HL-60 (cell line): Measurements from ENCODE around the gene CLDN16.

Experiments used
- DNase-seq, 2 experiments: peaks; one replicate each; pipeline ENCODE4 v3.0.0-alpha.2; 2010 to 2020; ENCODE audit warnings: low read depth in 1 of 2, low spot score in 1 of 2
- H3K27ac ChIP-seq: fragments of 250-450 bp; sonication (Bioruptor Pico); replicated peaks from 2 replicates; pipeline ENCODE4 v1.5.1; 2020; ENCODE audit warnings: mild to moderate bottlenecking, moderate library complexity
- H3K27me3 ChIP-seq: fragments of 250-450 bp; sonication (Bioruptor Pico); 2 replicates; pipeline ENCODE4 v1.5.1; 2021; ENCODE audit warnings: mild to moderate bottlenecking, moderate library complexity; ENCODE audit not compliant: insufficient read depth, poor library complexity, severe bottlenecking
- H3K4me3 ChIP-seq: replicated peaks from 2 replicates; pipeline ENCODE4 v1.5.1; 2011; ENCODE audit warnings: mild to moderate bottlenecking, control low read depth, low read length; ENCODE audit not compliant: insufficient read depth
- GABPA ChIP-seq: IDR thresholded peaks from 2 replicates; pipeline ENCODE4 v1.6.1; 2012; ENCODE audit warnings: low read depth
- POLR2AphosphoS5 ChIP-seq: IDR thresholded peaks from 2 replicates; pipeline ENCODE4 v1.6.1; 2012; ENCODE audit warnings: low read depth
- REST ChIP-seq: IDR thresholded peaks from 2 replicates; pipeline ENCODE4 v1.6.1; 2012; ENCODE audit warnings: low read depth; ENCODE audit not compliant: insufficient replicate concordance
- SPI1 ChIP-seq: IDR thresholded peaks from 2 replicates; pipeline ENCODE4 v1.6.1; 2012; ENCODE audit warnings: low read depth, mild to moderate bottlenecking, borderline replicate concordance
- TF ChIP-seq, protein P1 (sequence below): IDR thresholded peaks from one replicate; pipeline ENCODE4 v1.5.1; 2011; ENCODE audit warnings: low read length, control low read depth, inconsistent platforms; ENCODE audit not compliant: insufficient read depth

The CLDN16 gene

GRCh38 chr3:190378240-190378891 is 9.6 kb upstream of the CLDN16 start:
- Histone ChIP-seq H3K27me3 (no peaks in the 10 kb centered on the region), H3K4me3 (no peak overlapping the region), H3K27ac (no peak overlapping the region)
- TF ChIP-seq POLR2AphosphoS5: no peak
- TF ChIP-seq REST: no peak
- TF ChIP-seq, protein P1, sequence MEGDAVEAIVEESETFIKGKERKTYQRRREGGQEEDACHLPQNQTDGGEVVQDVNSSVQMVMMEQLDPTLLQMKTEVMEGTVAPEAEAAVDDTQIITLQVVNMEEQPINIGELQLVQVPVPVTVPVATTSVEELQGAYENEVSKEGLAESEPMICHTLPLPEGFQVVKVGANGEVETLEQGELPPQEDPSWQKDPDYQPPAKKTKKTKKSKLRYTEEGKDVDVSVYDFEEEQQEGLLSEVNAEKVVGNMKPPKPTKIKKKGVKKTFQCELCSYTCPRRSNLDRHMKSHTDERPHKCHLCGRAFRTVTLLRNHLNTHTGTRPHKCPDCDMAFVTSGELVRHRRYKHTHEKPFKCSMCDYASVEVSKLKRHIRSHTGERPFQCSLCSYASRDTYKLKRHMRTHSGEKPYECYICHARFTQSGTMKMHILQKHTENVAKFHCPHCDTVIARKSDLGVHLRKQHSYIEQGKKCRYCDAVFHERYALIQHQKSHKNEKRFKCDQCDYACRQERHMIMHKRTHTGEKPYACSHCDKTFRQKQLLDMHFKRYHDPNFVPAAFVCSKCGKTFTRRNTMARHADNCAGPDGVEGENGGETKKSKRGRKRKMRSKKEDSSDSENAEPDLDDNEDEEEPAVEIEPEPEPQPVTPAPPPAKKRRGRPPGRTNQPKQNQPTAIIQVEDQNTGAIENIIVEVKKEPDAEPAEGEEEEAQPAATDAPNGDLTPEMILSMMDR: no peak
- no peak for TF ChIP-seq SPI1
- TF ChIP-seq GABPA: no peak
- DNase-seq: peak in 1 of 2 experiments; percentile 16

GRCh38 chr3:190380184-190380583 is 7.8 kb upstream of the CLDN16 start:
- no peaks in the 10 kb centered on the region for H3K27me3 ChIP-seq
- no peak overlapping the region for H3K4me3 ChIP-seq
- TF ChIP-seq REST (no peak), GABPA (no peak)
- no peak overlapping the region for H3K27ac ChIP-seq
- no peak for DNase-seq

DNA sequence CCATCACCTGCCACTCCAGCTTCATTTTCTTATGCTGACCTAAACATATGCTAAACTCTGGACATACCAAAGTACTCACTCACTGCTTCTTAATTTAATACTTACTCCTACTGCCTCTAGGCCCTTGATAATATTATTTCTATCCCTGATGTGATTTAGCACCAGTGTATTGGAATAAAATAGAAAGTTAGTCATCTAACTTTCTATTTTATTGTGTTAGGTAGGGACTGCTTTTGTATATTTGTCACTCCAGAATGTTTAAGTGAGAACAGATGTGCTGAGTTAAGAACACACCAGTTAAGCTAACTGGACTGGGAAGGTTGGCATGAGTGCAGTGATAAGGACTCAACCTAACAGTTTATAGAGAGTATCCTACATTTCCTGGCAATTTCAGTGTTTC is 6.5 kb upstream of the CLDN16 start:
- no peak for DNase-seq
- TF ChIP-seq, protein P1: no peak
- TF ChIP-seq POLR2AphosphoS5: no peak
- TF ChIP-seq GABPA: no peak
- no peak for TF ChIP-seq REST
- no peak for TF ChIP-seq SPI1

GRCh38 chr3:190382082-190382481 is 5.9 kb upstream of the CLDN16 start:
- no peak for DNase-seq
- Histone ChIP-seq H3K27me3 (no peaks in the 10 kb centered on the region), H3K4me3 (no peak overlapping the region), H3K27ac (no peak overlapping the region)
- TF ChIP-seq REST (no peak), SPI1 (no peak)
- TF ChIP-seq, protein P1: no peak

More for the DNA sequence above, 6.5 kb upstream of the CLDN16 start:
- no peak overlapping the region for H3K27ac ChIP-seq
- H3K4me3 ChIP-seq: no peak overlapping the region
- H3K27me3 ChIP-seq: no peaks in the 10 kb centered on the region
